Measurements from ENCODE around the gene KBTBD3.
"Not testable (repeated sequence)": the region's sequence is repeated elsewhere in the genome, so short reads cannot be mapped to it uniquely, and the experiment has no call there.

The KBTBD3 gene

DNA sequence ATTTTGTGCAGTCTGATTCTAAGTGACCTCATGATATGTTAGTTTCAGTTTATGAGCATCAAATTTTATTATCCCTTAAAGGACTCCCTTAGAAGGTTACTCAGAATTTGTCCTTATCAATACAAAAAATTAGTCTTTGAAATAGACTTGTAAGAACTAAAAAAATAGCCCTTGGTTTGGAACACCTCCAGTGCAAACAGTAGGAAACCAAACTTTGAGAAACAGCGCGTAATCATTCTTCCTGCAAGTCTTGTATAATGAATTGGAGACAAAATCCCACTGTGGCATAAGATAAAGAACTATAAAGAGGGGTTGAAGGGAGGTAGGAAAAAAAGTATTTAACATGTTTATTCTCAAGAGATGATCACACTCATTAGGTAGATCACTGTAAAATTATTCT is 44.3 kb downstream of the KBTBD3 start:
- H3K4me1 Mint-ChIP-seq, result no peaks in the 10 kb centered on the region
- H3K27me3 Mint-ChIP-seq, result peaks cover 18% of the 10 kb centered on the region
- H3K4me3 Mint-ChIP-seq, result no peak overlapping the region
- ATAC-seq (ENCODE audit: low read depth) (no peak), DNase-seq (ENCODE audit: low spot score in 2 of 2) (no peak)
- no peaks in the 10 kb centered on the region for H3K9me3 Mint-ChIP-seq
- no peaks in the 10 kb centered on the region for H3K36me3 Mint-ChIP-seq
- no peak overlapping the region for H3K27ac Mint-ChIP-seq

DNA sequence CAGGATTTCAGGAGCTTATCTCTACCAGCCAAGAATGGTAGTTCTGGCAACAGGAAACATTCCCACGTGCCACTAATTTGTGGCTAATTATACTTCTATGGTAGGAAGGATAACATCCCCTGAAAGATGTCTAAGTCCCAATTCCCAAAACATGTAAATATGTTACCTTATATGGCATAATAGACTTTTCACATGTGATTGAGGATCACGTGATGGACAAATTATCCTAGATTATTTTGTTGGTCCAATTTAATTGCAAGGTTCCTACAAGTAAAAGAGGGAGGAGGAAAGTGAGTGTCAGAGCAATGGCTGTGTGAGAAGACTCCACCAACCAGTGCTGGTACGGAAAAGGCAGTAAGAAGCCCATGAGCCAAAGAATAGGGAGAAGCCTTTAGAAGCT is 45.2 kb downstream of the KBTBD3 start:
- no peak overlapping the region for H3K27ac Mint-ChIP-seq
- DNase-seq (ENCODE audit: low spot score in 2 of 2) (no peak), ATAC-seq (ENCODE audit: low read depth) (no peak)
- H3K36me3 Mint-ChIP-seq, result peaks cover 2% of the 10 kb centered on the region
- peaks cover 15% of the 10 kb centered on the region for H3K27me3 Mint-ChIP-seq
- H3K9me3 Mint-ChIP-seq, result peaks cover 2% of the 10 kb centered on the region
- H3K4me1 Mint-ChIP-seq, result no peaks in the 10 kb centered on the region
- H3K4me3 Mint-ChIP-seq, result no peak overlapping the region

- Mint-ChIP-seq H3K27ac (no peak overlapping the region), H3K36me3 (peaks cover 2% of the 10 kb centered on the region), H3K4me1 (no peaks in the 10 kb centered on the region), H3K4me3 (no peak overlapping the region), H3K27me3 (peaks cover 15% of the 10 kb centered on the region), H3K9me3 (peaks cover 2% of the 10 kb centered on the region)
- DNase-seq (ENCODE audit: low spot score in 2 of 2), result no peak
- no peak for ATAC-seq (ENCODE audit: low read depth)
Measured at GRCh38 chr11:106031202-106031810, 45.8 kb downstream of the KBTBD3 start.

DNA sequence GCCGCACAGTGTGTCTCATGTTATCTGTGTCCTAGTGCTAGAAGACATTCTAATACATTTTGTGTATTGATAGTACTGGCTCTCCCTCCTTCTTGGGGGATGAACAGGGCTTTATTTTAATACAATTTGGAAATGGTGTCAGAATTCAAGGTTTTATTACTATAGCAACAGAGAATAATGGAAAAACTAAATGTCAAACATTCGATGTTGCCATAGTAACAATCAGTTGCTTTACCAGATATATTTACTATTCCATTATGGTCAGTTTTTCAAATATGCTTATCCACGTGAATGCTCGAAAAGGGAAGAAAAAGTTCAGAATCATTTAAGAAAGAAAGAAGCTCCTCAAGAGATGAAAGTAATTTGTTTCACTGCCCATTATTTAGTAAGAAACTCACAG is 46.5 kb downstream of the KBTBD3 start:
- H3K27me3 Mint-ChIP-seq, result peaks cover 15% of the 10 kb centered on the region

DNA sequence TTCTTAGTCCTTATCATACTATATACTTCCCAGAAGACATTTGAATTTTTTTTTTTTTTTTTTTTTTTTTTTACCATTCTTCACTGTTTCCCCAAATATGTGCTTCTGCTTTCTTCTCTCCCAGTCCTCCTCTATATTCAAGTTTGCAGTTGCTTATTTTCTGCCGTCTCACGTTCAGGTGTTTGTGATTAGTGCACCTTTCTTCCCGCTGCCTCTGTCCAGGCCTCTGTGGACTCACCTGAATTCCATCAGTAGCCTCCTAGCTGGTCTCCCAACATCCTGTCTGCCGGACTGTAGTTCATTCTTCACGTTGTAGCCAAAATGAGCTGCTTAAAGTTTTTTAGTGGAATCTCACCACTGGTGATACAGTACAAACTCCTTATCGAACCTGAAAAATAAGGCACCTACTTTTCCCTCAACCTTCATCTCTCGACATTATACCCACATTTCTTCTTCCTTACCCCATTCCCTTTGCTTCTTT is 54.3 kb downstream of the KBTBD3 start:
- DNase-seq (ENCODE audit: low spot score in 2 of 2) (no peak), ATAC-seq (ENCODE audit: low read depth) (no peak)
- H3K27ac Mint-ChIP-seq, result peak overlapping the region; percentile 71
- H3K9me3 Mint-ChIP-seq, result peaks cover 3% of the 10 kb centered on the region
- no peaks in the 10 kb centered on the region for H3K27me3 Mint-ChIP-seq
- H3K36me3 Mint-ChIP-seq, result peaks cover 8% of the 10 kb centered on the region
- peaks cover 23% of the 10 kb centered on the region for H3K4me1 Mint-ChIP-seq
- peak overlapping the region; percentile 90 for H3K4me3 Mint-ChIP-seq

More for the DNA sequence above, 46.5 kb downstream of the KBTBD3 start:
- no peak for ATAC-seq (ENCODE audit: low read depth)
- H3K27ac Mint-ChIP-seq, result no peak overlapping the region
- H3K4me3 Mint-ChIP-seq, result no peak overlapping the region
- no peak for DNase-seq (ENCODE audit: low spot score in 2 of 2)
- no peaks in the 10 kb centered on the region for H3K4me1 Mint-ChIP-seq
- H3K9me3 Mint-ChIP-seq, result peaks cover 3% of the 10 kb centered on the region
- peaks cover 2% of the 10 kb centered on the region for H3K36me3 Mint-ChIP-seq

DNA sequence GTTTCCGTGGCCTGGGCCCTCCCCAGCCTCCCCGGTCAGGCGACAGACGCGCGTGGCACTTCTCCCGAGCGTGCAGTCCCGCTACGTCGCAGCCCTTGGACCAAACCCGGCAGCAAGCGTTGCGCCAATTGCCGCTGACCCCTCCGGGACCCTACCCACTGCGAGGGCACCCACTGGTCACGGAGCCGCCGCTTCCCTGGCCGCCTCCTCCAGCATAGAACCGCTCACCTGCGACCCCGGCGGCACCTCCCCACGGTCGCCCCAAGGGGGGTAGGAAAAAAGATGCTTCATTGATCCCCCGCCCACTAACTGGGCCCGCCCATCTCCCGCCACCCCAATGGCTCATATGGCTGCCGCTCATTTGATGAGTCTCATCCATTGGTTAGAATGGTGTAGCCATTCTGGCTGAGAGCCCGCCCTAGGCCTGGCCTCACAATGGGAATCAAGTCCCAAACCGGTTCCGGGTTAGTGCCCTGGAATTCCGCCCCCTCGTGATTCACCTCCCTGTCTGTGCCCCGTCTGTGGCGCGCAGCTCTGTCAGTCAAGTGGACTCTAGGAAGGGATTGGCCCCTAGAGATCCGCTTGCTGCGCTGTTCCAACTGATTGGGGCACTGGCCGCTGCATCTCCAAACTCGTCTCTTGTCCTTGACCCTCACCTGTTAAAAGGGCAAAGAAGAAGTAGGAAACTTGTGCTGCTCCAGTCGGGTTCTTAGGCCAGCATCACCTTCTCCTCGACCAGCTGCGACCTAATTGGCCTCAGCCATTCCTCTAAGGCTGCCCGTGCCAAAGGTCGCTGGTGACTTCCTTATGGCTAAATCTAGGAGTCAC is 55.0 kb downstream of the KBTBD3 start, which contains the start of gene MSANTD4:
Gene MSANTD4 (minus strand): TSS at position 274 of the 828 bp plus-strand sequence. CDS start 11,323 bp downstream, outside the sequence.
- H3K27me3 Mint-ChIP-seq, result no peaks in the 10 kb centered on the region
- peaks cover 8% of the 10 kb centered on the region for H3K36me3 Mint-ChIP-seq
- peak within 1 kb of the TSS; percentile 71 for H3K27ac Mint-ChIP-seq
- peak; percentile 93 for ATAC-seq (ENCODE audit: low read depth)
- H3K9me3 Mint-ChIP-seq, result peaks cover 1% of the 10 kb centered on the region
- peak within 1 kb of the TSS; percentile 90 for H3K4me3 Mint-ChIP-seq
- DNase-seq (ENCODE audit: low spot score in 2 of 2), result peak; percentile 90 to 93
- peaks cover 23% of the 10 kb centered on the region for H3K4me1 Mint-ChIP-seq

- Mint-ChIP-seq H3K4me1 (peaks cover 25% of the 10 kb centered on the region), H3K27ac (peak overlapping the region; percentile 71), H3K9me3 (peaks cover 1% of the 10 kb centered on the region), H3K36me3 (peaks cover 7% of the 10 kb centered on the region), H3K4me3 (peak overlapping the region; percentile 90), H3K27me3 (no peaks in the 10 kb centered on the region)
- DNase-seq (ENCODE audit: low spot score in 2 of 2), result no peak
- ATAC-seq (ENCODE audit: low read depth), result no peak
Measured at GRCh38 chr11:106021181-106021966, 55.8 kb downstream of the KBTBD3 start.

- H3K27me3 Mint-ChIP-seq, result no peaks in the 10 kb centered on the region
- ATAC-seq (ENCODE audit: low read depth) (no peak), DNase-seq (ENCODE audit: low spot score in 2 of 2) (no peak)
- H3K36me3 Mint-ChIP-seq, result peaks cover 14% of the 10 kb centered on the region
- peaks cover 28% of the 10 kb centered on the region for H3K4me1 Mint-ChIP-seq
- H3K4me3 Mint-ChIP-seq, result no peak overlapping the region
- no peak overlapping the region for H3K27ac Mint-ChIP-seq
- no peaks in the 10 kb centered on the region for H3K9me3 Mint-ChIP-seq
Measured at GRCh38 chr11:106017093-106017492, 60.1 kb downstream of the KBTBD3 start.

- ATAC-seq (ENCODE audit: low read depth) (no peak), DNase-seq (ENCODE audit: low spot score in 2 of 2) (no peak)
- Mint-ChIP-seq H3K9me3 (peaks cover 1% of the 10 kb centered on the region), H3K4me1 (peaks cover 25% of the 10 kb centered on the region), H3K36me3 (peaks cover 23% of the 10 kb centered on the region), H3K27ac (no peak overlapping the region), H3K4me3 (no peak overlapping the region), H3K27me3 (no peaks in the 10 kb centered on the region)
Measured at GRCh38 chr11:106015066-106015465, 62.1 kb downstream of the KBTBD3 start.

DNA sequence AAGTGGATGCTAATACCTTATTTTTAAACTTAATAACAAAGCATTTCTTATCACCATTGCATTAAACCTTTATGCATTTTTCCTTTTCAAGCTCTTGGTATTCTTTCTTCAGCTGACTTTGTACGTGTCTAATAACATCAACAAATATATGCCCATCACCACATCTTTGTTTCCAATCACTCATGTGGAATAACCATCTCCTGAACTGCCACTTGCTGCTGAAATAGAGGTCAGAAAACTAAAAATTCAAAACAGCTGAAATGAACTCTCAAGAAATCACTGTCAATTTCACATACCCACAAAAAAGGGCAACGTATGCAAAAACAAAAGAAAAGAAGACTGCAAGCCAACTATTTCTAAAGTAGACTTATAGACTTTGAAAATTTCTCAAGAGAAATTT is 62.5 kb downstream of the KBTBD3 start:
- Mint-ChIP-seq H3K9me3 (peaks cover 1% of the 10 kb centered on the region), H3K27me3 (no peaks in the 10 kb centered on the region), H3K4me3 (no peak overlapping the region), H3K36me3 (peaks cover 27% of the 10 kb centered on the region), H3K4me1 (peaks cover 23% of the 10 kb centered on the region), H3K27ac (no peak overlapping the region)
- ATAC-seq (ENCODE audit: low read depth) (no peak), DNase-seq (ENCODE audit: low spot score in 2 of 2) (no peak)

DNA sequence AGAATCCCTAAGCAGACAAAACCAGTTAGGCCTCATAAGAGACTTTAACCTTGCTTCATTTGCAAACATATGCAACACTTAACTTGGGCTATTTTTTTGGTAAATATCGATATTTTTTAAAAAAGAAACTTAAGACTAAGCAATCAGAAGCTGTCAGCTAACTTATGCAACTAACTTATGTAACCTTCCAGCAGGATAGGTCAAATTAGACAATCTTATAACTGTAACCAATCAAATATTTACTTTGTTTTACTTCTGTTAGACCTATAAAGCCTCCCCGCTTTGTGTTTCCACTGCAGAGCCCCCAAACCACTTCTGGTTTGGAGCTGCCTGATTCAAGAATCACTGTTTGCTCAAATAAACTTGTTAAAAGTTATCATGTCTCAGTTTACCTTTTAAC is 63.1 kb downstream of the KBTBD3 start:
- H3K27me3 Mint-ChIP-seq, result no peaks in the 10 kb centered on the region
- H3K9me3 Mint-ChIP-seq, result peaks cover 1% of the 10 kb centered on the region
- H3K36me3 Mint-ChIP-seq, result peaks cover 29% of the 10 kb centered on the region
- no peak overlapping the region for H3K4me3 Mint-ChIP-seq
- H3K27ac Mint-ChIP-seq, result no peak overlapping the region
- no peak for DNase-seq (ENCODE audit: low spot score in 2 of 2)
- no peak for ATAC-seq (ENCODE audit: low read depth)
- H3K4me1 Mint-ChIP-seq, result peaks cover 21% of the 10 kb centered on the region

GRCh38 chr11:106012744-106013143 is 64.4 kb downstream of the KBTBD3 start:
- no peak overlapping the region for H3K27ac Mint-ChIP-seq
- no peak for ATAC-seq (ENCODE audit: low read depth)
- DNase-seq (ENCODE audit: low spot score in 2 of 2), result no peak

DNA sequence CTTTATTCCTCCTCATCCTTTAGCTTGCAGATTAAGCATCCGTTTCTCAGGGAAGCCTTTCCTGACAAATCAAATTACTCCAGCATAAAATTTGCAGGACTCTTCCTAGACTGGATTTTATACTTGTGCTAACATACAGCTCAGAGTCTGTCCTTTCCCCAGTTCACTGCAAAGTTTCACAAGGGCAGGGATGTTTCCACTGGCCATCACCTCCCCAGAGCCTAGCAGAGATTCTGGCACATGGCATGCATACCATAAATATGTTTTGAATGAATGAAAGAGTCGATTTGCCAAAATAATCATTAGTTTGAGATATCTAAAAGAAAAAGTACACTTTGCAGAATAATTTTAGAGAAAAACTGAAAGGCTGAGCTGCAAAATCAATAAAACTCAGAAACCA is 65.7 kb downstream of the KBTBD3 start:
- peaks cover 42% of the 10 kb centered on the region for H3K36me3 Mint-ChIP-seq
- H3K27me3 Mint-ChIP-seq, result no peaks in the 10 kb centered on the region
- DNase-seq (ENCODE audit: low spot score in 2 of 2), result no peak
- no peak overlapping the region for H3K27ac Mint-ChIP-seq
- ATAC-seq (ENCODE audit: low read depth), result no peak
- H3K9me3 Mint-ChIP-seq, result peaks cover 1% of the 10 kb centered on the region
- H3K4me3 Mint-ChIP-seq, result no peak overlapping the region
- H3K4me1 Mint-ChIP-seq, result peaks cover 17% of the 10 kb centered on the region

More at GRCh38 chr11:106012744-106013143, 64.4 kb downstream of the KBTBD3 start:
- Mint-ChIP-seq H3K4me3 (no peak overlapping the region), H3K36me3 (peaks cover 32% of the 10 kb centered on the region), H3K9me3 (peaks cover 1% of the 10 kb centered on the region), H3K27me3 (no peaks in the 10 kb centered on the region), H3K4me1 (peaks cover 18% of the 10 kb centered on the region)

DNA sequence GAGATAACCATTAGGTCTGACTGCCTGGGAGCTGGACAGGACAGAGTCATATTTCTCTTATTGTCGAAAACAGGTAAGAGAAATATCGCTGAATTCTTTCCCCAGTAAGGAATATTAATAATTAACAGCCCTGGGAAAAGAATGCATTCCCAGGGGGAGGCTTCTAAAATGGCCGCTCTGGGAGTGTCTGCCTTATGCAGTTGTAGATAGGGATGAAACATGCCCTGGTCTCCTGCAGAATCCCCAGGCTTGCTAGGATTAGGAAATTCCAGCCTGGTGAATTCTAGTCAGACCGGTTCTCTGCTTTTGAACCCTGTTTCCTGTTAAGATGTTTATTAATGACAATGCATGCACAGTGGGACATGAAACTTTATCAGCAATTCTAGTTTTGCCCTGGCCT is 74.1 kb downstream of the KBTBD3 start:
- not testable (repeated sequence) for ATAC-seq (ENCODE audit: low read depth); H3K9me3 Mint-ChIP-seq; H3K4me3 Mint-ChIP-seq; H3K27me3 Mint-ChIP-seq; DNase-seq (ENCODE audit: low spot score in 2 of 2); H3K27ac Mint-ChIP-seq
- peaks cover 13% of the 10 kb centered on the region for H3K4me1 Mint-ChIP-seq
- peaks cover 55% of the 10 kb centered on the region for H3K36me3 Mint-ChIP-seq

Data from memory B cell (primary cell).